HG03025 (cell line): ENCODE data around the gene TSC22D3.
A peak's percentile ranks its signal among the peaks of the same experiment; 100 is the strongest.
"Not testable (repeated sequence)": the region's sequence is repeated elsewhere in the genome, so short reads cannot be mapped to it uniquely, and the experiment has no call there.

Source experiments
- ATAC-seq: cut with Tn5 transposase; IDR thresholded peaks from one replicate; pipeline ENCODE4 v1.9.1; 2021; ENCODE audit warnings: mild to moderate bottlenecking, moderate library complexity; ENCODE audit not compliant: unreplicated experiment, low FRiP score

TSC22D3 gene

GRCh38 chrX:107684956-107685385 lies 90.6 kb downstream of the TSC22D3 start:
- ATAC-seq: no peak

GRCh38 chrX:107683931-107684330 lies 91.7 kb downstream of the TSC22D3 start:
- ATAC-seq: no peak

GRCh38 chrX:107683124-107683895 lies 92.3 kb downstream of the TSC22D3 start:
- ATAC-seq: no peak

DNA sequence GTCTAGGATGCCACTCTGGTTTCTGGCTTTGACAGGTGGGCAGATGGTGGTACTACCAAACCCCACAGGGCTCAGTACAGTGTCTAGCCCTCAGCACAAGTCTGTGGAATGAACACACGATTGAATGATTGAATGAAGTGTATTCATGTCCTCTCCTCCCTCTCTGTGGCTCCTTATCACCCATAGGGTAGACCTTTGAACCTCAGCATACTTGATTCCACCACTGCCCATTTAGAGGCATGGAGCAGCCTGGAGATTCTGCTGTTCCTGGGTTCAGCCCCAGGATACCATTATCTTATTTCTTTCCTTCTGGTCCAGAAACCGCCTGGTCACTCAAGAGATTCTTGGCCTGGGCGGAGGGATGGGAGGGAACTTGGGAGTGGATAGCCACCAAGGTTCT lies 93.3 kb downstream of the TSC22D3 start:
- no peak for ATAC-seq

DNA sequence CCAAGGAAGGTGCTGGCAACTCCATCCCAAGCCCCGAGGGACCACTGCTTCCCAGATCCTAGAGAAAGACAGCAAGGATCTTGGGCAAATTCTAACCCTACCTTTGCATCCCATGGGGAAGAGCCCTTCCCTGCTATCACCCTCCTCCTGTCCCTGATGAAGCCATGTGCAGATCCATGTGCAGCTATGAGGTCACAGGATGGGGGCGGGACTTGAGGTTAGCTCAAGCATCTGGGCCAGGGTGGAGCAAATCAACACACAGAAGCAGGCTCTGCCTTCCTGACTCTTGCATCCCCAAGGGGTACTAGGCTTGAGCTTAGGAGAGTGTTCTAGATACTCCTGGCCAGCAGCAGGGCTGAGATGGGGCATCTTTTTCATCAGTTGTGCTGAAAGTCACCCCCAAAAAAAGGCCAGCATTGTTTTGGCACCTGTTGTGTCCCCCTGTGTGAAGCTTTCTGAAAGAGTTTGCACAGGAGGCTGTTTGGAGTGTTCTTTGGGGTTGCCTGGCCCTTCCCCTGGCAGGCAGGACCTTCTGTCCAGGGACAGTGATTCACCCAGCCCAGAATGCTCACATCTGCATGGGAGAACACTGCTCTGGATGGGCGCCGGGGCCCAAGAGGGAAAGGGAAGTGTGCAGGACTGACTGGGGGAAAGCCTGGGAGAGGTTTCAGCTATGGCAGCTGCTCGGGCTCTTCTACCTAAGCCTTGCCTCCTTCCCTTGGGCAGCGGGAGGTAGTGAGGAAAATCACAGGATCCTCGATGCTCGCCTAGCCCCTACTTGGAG lies 96.4 kb downstream of the TSC22D3 start:
- no peak for ATAC-seq

DNA sequence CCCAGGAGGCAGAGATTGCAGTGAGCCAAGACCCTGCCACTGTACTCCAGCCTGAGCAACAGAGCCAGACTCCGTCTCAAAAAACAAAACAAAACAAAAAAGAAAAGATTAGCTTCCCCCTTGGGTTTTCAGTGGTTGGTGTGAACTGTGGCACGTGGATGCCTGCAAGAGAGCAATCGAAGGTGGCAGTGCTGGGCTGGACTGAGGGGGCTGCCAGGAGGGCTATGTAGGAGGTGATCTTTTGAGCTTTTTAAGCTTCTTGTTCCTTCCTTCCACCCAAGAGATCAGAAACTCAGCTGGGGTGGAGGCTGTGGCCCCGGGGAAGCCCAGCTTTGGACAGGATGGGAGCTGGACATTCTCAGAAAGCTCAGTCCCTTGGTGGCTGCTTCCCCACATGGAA lies 97.7 kb downstream of the TSC22D3 start:
- no peak for ATAC-seq

DNA sequence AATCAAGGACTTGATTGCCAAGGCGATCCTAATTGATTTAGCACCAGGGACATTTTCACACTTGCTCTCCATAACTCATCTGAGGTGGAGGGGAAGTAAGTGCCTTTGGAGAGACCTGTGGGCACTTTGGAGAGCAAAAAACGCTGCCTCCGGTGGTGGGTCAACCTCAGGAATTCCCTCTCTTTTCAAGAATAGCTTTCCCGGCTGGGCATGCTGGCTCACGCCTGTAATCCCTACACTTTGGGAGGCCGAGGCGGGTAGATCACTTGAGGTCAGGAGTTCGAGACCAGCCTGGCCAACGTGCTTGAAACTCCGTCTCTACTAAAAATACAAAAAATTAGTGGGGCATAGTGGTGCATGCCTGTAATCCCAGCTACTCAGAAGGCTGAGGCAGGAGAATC lies 98.1 kb downstream of the TSC22D3 start:
- no peak for ATAC-seq

DNA sequence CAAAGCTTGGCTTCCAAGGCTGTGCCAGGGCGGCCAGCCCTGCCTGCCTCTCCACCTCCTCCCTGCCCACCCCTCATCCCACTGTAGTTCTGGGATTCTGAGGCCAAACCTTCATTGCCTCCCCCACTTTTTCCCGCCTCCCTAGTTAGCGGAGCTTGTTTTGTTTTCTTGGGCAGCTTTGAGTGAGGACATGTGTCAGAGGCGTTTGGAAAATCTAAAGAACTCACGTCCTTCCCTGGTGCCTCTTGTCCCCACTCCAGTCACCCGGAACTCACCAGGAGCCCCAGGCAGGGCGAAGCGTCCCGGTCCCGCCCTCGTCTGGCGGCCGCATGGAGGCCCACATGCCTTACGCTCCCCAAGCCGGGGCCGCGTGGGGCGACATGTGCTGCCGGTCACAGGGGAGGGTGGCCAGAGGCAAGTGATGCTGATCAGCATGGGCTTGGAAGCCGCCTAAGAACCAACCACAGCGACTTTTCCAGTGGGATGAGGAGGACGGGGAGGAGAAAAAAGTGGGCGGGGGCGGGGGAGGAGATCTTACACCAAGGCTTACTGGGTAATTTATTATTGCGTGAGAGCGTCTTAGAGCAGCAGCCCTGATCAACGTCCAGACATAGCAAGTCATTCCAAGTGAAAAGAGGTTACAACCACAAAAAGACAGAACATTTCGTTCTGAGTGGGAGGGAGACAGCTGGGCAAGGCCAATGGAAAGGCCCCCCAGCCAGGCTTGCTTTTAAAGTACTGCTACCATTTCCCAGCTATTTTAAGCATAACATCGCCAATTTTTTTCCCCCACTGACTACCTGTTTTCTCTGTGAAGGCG lies 98.8 kb downstream of the TSC22D3 start:
- no peak for ATAC-seq

GRCh38 chrX:107675823-107676555 lies 99.6 kb downstream of the TSC22D3 start:
- ATAC-seq: no peak

- ATAC-seq: no peak
Measured at GRCh38 chrX:107675365-107675654, 100.3 kb downstream of the TSC22D3 start.

- ATAC-seq: peak; percentile 17
Measured at GRCh38 chrX:107674480-107675364, 100.9 kb downstream of the TSC22D3 start.

DNA sequence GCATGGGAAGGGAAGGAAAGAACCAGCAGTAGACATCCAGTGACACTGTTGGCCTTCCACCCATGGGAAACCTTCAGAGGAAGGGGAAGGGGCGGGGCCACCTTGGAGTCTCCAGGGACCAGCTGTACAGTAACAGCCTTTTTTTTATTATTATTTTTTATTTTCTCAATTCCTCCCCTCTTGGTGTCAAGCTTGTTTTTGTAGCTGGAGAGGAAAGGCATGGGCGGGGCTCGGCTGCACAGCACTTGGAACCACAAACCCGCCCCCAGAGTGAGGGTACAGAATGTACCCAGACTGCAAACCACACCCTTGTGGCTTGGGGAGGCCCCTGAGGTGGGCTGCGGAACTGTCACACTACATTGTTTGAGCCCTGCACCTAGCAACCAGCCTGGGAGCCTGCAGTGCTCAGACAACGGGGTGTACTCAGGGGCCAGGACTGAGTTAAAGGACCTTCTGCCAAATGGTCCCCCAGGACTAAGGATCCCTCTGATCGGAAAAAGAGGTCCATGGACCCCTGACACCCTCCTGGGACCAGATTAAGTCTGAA lies 101.6 kb downstream of the TSC22D3 start:
- ATAC-seq: peak; percentile 87

GRCh38 chrX:107673431-107673830 lies 102.2 kb downstream of the TSC22D3 start:
- peak; percentile 3 for ATAC-seq

GRCh38 chrX:107672955-107673378 lies 102.6 kb downstream of the TSC22D3 start:
- ATAC-seq: no peak

GRCh38 chrX:107671256-107671655 lies 104.3 kb downstream of the TSC22D3 start:
- not testable (repeated sequence) for ATAC-seq

DNA sequence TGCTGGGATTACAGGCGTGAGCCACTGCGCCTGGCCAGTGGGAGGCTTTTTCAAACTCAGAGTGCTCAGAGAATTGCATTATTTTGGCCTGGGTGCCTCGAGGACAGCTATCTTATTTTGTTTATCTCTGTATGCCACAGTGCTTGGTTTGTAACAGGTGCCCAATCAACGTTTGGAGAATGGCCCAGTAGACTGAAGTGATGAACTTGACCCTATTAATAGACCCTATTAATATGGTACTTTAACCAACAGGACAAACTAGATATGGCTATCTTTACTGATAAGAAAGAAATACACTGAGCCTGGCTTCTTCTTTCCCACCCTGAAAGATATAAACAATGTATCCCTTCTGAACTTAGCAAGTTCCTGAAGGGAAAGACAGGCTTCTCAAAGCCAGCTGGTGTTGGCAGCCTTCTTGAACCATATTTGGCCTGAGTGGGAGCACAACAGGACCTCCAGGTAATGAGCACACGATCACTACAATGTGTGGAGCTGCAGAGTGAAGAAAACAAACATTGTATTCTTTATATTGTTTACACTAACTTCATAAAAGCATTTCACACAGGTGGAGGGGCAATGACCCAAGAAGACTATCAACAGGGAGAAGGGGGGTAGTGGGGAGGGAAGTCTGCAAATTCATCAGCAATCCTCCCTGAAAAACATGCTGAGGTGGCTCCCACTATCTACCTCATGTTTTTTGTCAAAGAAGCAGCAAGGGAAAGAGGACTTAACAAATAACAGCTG lies 105.5 kb downstream of the TSC22D3 start:
- ATAC-seq: no peak

DNA sequence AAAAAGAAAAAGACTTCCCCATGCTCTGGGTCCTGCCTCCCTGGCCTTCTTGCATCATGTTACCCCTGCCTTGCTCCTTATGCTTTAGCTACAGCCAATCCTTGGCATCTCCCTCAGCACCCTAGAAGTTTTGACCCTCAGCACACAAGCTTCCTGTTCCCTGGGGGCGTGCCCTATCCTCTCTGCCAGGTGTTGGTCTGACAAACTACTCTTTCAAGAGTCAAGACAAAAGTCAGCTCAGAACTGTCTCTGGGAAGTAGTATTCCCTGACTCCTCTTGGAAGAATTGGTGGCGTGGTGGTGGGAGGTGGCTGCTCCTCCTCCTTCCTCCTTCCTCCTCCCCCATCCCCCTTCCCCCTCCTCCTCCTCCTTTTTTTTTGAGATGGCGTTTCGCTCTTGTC lies 106.3 kb downstream of the TSC22D3 start:
- ATAC-seq: no peak

- ATAC-seq: not testable (repeated sequence)
Measured at GRCh38 chrX:107668710-107669109, 106.9 kb downstream of the TSC22D3 start.
